Astrocyte (in vitro differentiated cells and primary cell): ENCODE results near the gene U2AF1L4. TPM values are rescaled to one million over a fixed set of nuclear protein-coding genes. Genes with fewer than 3 reads are reported as not detected.

Source experiments
- DNase-seq: peaks from one replicate; pipeline ENCODE4 v3.0.0-alpha.2; 2010; ENCODE audit warnings: low read depth
- FAIRE-seq: peaks from 2 replicates; lab custom pipeline; 2011; peaks lifted over from hg19 to GRCh38; lab: Jason Lieb, UNC
- H2AFZ ChIP-seq: 2 replicates; pipeline ENCODE4 v1.6.0; 2012; ENCODE audit warnings: low read depth, low read length, inconsistent platforms
- H3K27ac ChIP-seq: 2 replicates; pipeline ENCODE4 v1.5.1; 2011; ENCODE audit warnings: low read depth, low read length, inconsistent platforms
- H3K27me3 ChIP-seq: 2 replicates; pipeline ENCODE4 v1.6.0; 2011; ENCODE audit warnings: low read length, inconsistent platforms; ENCODE audit not compliant: insufficient read depth
- H3K36me3 ChIP-seq: 2 replicates; pipeline ENCODE4 v1.5.1; 2011; ENCODE audit warnings: low read length, inconsistent platforms; ENCODE audit not compliant: insufficient read depth
- H3K4me1 ChIP-seq: 2 replicates; pipeline ENCODE4 v1.5.1; 2011; ENCODE audit warnings: low read length, inconsistent platforms; ENCODE audit not compliant: insufficient read depth
- H3K4me2 ChIP-seq: 2 replicates; pipeline ENCODE4 v1.6.0; 2012; ENCODE audit warnings: low read length, inconsistent platforms
- H3K4me3 ChIP-seq: 2 replicates; pipeline ENCODE4 v1.5.1; 2011; ENCODE audit warnings: low read depth, mild to moderate bottlenecking, low read length, inconsistent platforms; ENCODE audit not compliant: insufficient read depth
- H3K79me2 ChIP-seq: 2 replicates; pipeline ENCODE4 v1.6.0; 2012; ENCODE audit warnings: mild to moderate bottlenecking, low read length, inconsistent platforms; ENCODE audit not compliant: insufficient read depth
- H3K9ac ChIP-seq: 2 replicates; pipeline ENCODE4 v1.6.0; 2012; ENCODE audit warnings: mild to moderate bottlenecking, low read length, inconsistent platforms
- H3K9me3 ChIP-seq: 2 replicates; pipeline ENCODE4 v1.5.1; 2012; ENCODE audit warnings: low read depth, mild to moderate bottlenecking, low read length, inconsistent platforms; ENCODE audit not compliant: insufficient read depth
- H4K20me1 ChIP-seq: 2 replicates; pipeline ENCODE4 v1.6.0; 2012; ENCODE audit warnings: low read length, inconsistent platforms; ENCODE audit not compliant: insufficient read depth
- H3K27ac Mint-ChIP-seq: one replicate; pipeline ENCODE4 v1.8.0; 2021; ENCODE audit warnings: mild to moderate bottlenecking, mixed read lengths; ENCODE audit not compliant: unreplicated experiment
- H3K27me3 Mint-ChIP-seq: one replicate; pipeline ENCODE4 v1.8.0; 2021; ENCODE audit warnings: low read depth, mixed read lengths; ENCODE audit not compliant: unreplicated experiment
- H3K36me3 Mint-ChIP-seq: one replicate; pipeline ENCODE4 v1.8.0; 2021; ENCODE audit warnings: low read depth, mixed read lengths; ENCODE audit not compliant: unreplicated experiment
- H3K4me1 Mint-ChIP-seq: one replicate; pipeline ENCODE4 v1.8.0; 2021; ENCODE audit warnings: low read depth, mixed read lengths; ENCODE audit not compliant: unreplicated experiment
- H3K4me3 Mint-ChIP-seq: one replicate; pipeline ENCODE4 v1.8.0; 2021; ENCODE audit warnings: mild to moderate bottlenecking, moderate library complexity, mixed read lengths; ENCODE audit not compliant: unreplicated experiment
- H3K9me3 Mint-ChIP-seq: one replicate; pipeline ENCODE4 v1.8.0; 2021; ENCODE audit warnings: mild to moderate bottlenecking, mixed read lengths; ENCODE audit not compliant: unreplicated experiment
- CTCF ChIP-seq: IDR thresholded peaks from 2 replicates; pipeline ENCODE4 v1.5.1; 2011; ENCODE audit warnings: low read depth, mild to moderate bottlenecking, inconsistent platforms, low read length, moderate library complexity; ENCODE audit not compliant: insufficient read depth
- EZH2 ChIP-seq: IDR thresholded peaks from 2 replicates; pipeline ENCODE4 v1.6.1; 2012; ENCODE audit warnings: mild to moderate bottlenecking, low read length, inconsistent platforms; ENCODE audit not compliant: insufficient read depth
- total RNA-seq: library from RNA; stranded (reverse); gene quantifications from 2 replicates; pipeline ENCODE4 v1.2.1, GENCODE V29; 2021

The U2AF1L4 gene
- total RNA-seq, 1 donor from 2014 or later: 15.7 TPM

GRCh38 chr19:35777086-35777841 lies 32.0 kb upstream of the U2AF1L4 start:
- Histone ChIP-seq H3K4me2 (peak overlapping the region; percentile 93), H4K20me1 (peaks cover 9% of the 10 kb centered on the region), H3K27ac (no peak overlapping the region), H3K27me3 (no peaks in the 10 kb centered on the region), H3K36me3 (no peaks in the 10 kb centered on the region), H3K4me1 (peaks cover 13% of the 10 kb centered on the region), H3K4me3 (no peak overlapping the region), H3K79me2 (peaks cover 5% of the 10 kb centered on the region), H3K9me3 (no peaks in the 10 kb centered on the region), H3K9ac (no peak overlapping the region), H2AFZ (no peak overlapping the region)
- no peak overlapping the region for H3K27ac Mint-ChIP-seq
- TF ChIP-seq EZH2: no peak
- no peak for TF ChIP-seq CTCF
- peaks cover 7% of the 10 kb centered on the region for H3K4me1 Mint-ChIP-seq
- peaks cover 4% of the 10 kb centered on the region for H3K36me3 Mint-ChIP-seq
- peak overlapping the region; percentile 79 for H3K4me3 Mint-ChIP-seq
- no peak for FAIRE-seq
- H3K9me3 Mint-ChIP-seq: peaks cover 4% of the 10 kb centered on the region
- peaks cover 27% of the 10 kb centered on the region for H3K27me3 Mint-ChIP-seq
- no peak for DNase-seq

- H3K4me1 Mint-ChIP-seq: peaks cover 7% of the 10 kb centered on the region
- Histone ChIP-seq H3K4me3 (peak overlapping the region; percentile 61), H4K20me1 (peaks cover 9% of the 10 kb centered on the region), H3K27me3 (no peaks in the 10 kb centered on the region), H2AFZ (no peak overlapping the region), H3K9ac (peak overlapping the region; percentile 76), H3K79me2 (peaks cover 5% of the 10 kb centered on the region), H3K4me2 (peak overlapping the region; percentile 93), H3K36me3 (no peaks in the 10 kb centered on the region), H3K9me3 (no peaks in the 10 kb centered on the region), H3K27ac (no peak overlapping the region), H3K4me1 (peaks cover 13% of the 10 kb centered on the region)
- peaks cover 3% of the 10 kb centered on the region for H3K36me3 Mint-ChIP-seq
- FAIRE-seq (no peak), DNase-seq (no peak)
- peak overlapping the region; percentile 19 for H3K27ac Mint-ChIP-seq
- H3K27me3 Mint-ChIP-seq: peaks cover 23% of the 10 kb centered on the region
- H3K4me3 Mint-ChIP-seq: peak overlapping the region; percentile 79
- TF ChIP-seq EZH2 (no peak), CTCF (no peak)
- peaks cover 4% of the 10 kb centered on the region for H3K9me3 Mint-ChIP-seq
These were observed 31.0 kb upstream of the U2AF1L4 start for GRCh38 chr19:35776102-35776788.
